Measurements from ENCODE around the gene TIA1. TPM values are rescaled to one million over a fixed set of nuclear protein-coding genes. Genes with fewer than 3 reads are reported as not detected.
"Not testable (repeated sequence)": the region's sequence is repeated elsewhere in the genome, so short reads cannot be mapped to it uniquely, and the experiment has no call there.

TIA1 gene
- total RNA-seq, 1 donor from 2014 or later: 136 TPM

GRCh38 chr2:70226781-70227180 lies 21.6 kb downstream of the TIA1 start:
- no peak overlapping the region for H3K9ac ChIP-seq (ENCODE audit: low read depth in 1 of 3, low read length in 3 of 3)
- H3K9me3 ChIP-seq (ENCODE audit: control insufficient read depth in 3 of 3, low read length in 3 of 3): no peaks in the 10 kb centered on the region
- H3K4me3 ChIP-seq (ENCODE audit: low read length in 3 of 3): no peak overlapping the region
- H3K27me3 ChIP-seq (ENCODE audit: control insufficient read depth in 3 of 3, insufficient read depth in 3 of 3, low read length in 3 of 3): no peaks in the 10 kb centered on the region
- no peak overlapping the region for H3K27ac ChIP-seq (ENCODE audit: low read depth, low read length)
- peaks cover 33 to 63% (median 60%) of the 10 kb centered on the region in 3 donors for H3K36me3 ChIP-seq (ENCODE audit: control insufficient read depth in 3 of 3, insufficient read depth in 3 of 3, low read length in 3 of 3)
- no peaks in the 10 kb centered on the region for H3K4me1 ChIP-seq (ENCODE audit: control insufficient read depth in 3 of 3, insufficient read depth in 3 of 3, low read length in 3 of 3)

- H3K27me3 ChIP-seq (ENCODE audit: control insufficient read depth in 3 of 3, insufficient read depth in 3 of 3, low read length in 3 of 3); H3K9me3 ChIP-seq (ENCODE audit: control insufficient read depth in 3 of 3, low read length in 3 of 3); H3K4me1 ChIP-seq (ENCODE audit: control insufficient read depth in 3 of 3, insufficient read depth in 3 of 3, low read length in 3 of 3); H3K4me3 ChIP-seq (ENCODE audit: low read length in 3 of 3); H3K27ac ChIP-seq (ENCODE audit: low read depth, low read length); H3K9ac ChIP-seq (ENCODE audit: low read depth in 1 of 3, low read length in 3 of 3): not testable (repeated sequence)
- H3K36me3 ChIP-seq (ENCODE audit: control insufficient read depth in 3 of 3, insufficient read depth in 3 of 3, low read length in 3 of 3): peaks cover 26 to 68% (median 67%) of the 10 kb centered on the region in 3 donors
Measured at GRCh38 chr2:70223305-70223704, 25.1 kb downstream of the TIA1 start.

GRCh38 chr2:70214953-70215549 lies 33.4 kb downstream of the TIA1 start:
- Histone ChIP-seq H3K9me3 (ENCODE audit: control insufficient read depth in 3 of 3, low read length in 3 of 3) (no peaks in the 10 kb centered on the region), H3K4me1 (ENCODE audit: control insufficient read depth in 3 of 3, insufficient read depth in 3 of 3, low read length in 3 of 3) (no peaks in the 10 kb centered on the region), H3K36me3 (ENCODE audit: control insufficient read depth in 3 of 3, insufficient read depth in 3 of 3, low read length in 3 of 3) (peaks cover 10 to 48% (median 36%) of the 10 kb centered on the region in 3 donors), H3K9ac (ENCODE audit: low read depth in 1 of 3, low read length in 3 of 3) (no peak overlapping the region), H3K27me3 (ENCODE audit: control insufficient read depth in 3 of 3, insufficient read depth in 3 of 3, low read length in 3 of 3) (no peaks in the 10 kb centered on the region), H3K27ac (ENCODE audit: low read depth, low read length) (no peak overlapping the region), H3K4me3 (ENCODE audit: low read length in 3 of 3) (no peak overlapping the region)

GRCh38 chr2:70214365-70214764 lies 34.1 kb downstream of the TIA1 start:
- Histone ChIP-seq H3K9ac (ENCODE audit: low read depth in 1 of 3, low read length in 3 of 3) (no peak overlapping the region), H3K36me3 (ENCODE audit: control insufficient read depth in 3 of 3, insufficient read depth in 3 of 3, low read length in 3 of 3) (peaks cover 10 to 41% (median 30%) of the 10 kb centered on the region in 3 donors), H3K4me1 (ENCODE audit: control insufficient read depth in 3 of 3, insufficient read depth in 3 of 3, low read length in 3 of 3) (no peaks in the 10 kb centered on the region), H3K4me3 (ENCODE audit: low read length in 3 of 3) (no peak overlapping the region), H3K27me3 (ENCODE audit: control insufficient read depth in 3 of 3, insufficient read depth in 3 of 3, low read length in 3 of 3) (no peaks in the 10 kb centered on the region), H3K9me3 (ENCODE audit: control insufficient read depth in 3 of 3, low read length in 3 of 3) (no peaks in the 10 kb centered on the region), H3K27ac (ENCODE audit: low read depth, low read length) (no peak overlapping the region)

GRCh38 chr2:70212298-70212932 lies 36.0 kb downstream of the TIA1 start:
- Histone ChIP-seq H3K36me3 (ENCODE audit: control insufficient read depth in 3 of 3, insufficient read depth in 3 of 3, low read length in 3 of 3) (peaks cover 10 to 30% (median 11%) of the 10 kb centered on the region in 3 donors), H3K9me3 (ENCODE audit: control insufficient read depth in 3 of 3, low read length in 3 of 3) (no peaks in the 10 kb centered on the region), H3K27me3 (ENCODE audit: control insufficient read depth in 3 of 3, insufficient read depth in 3 of 3, low read length in 3 of 3) (no peaks in the 10 kb centered on the region), H3K27ac (ENCODE audit: low read depth, low read length) (no peak overlapping the region), H3K4me3 (ENCODE audit: low read length in 3 of 3) (no peak overlapping the region), H3K9ac (ENCODE audit: low read depth in 1 of 3, low read length in 3 of 3) (no peak overlapping the region), H3K4me1 (ENCODE audit: control insufficient read depth in 3 of 3, insufficient read depth in 3 of 3, low read length in 3 of 3) (no peaks in the 10 kb centered on the region)

- no peaks in the 10 kb centered on the region for H3K9me3 ChIP-seq (ENCODE audit: control insufficient read depth in 3 of 3, low read length in 3 of 3)
- no peaks in the 10 kb centered on the region for H3K27me3 ChIP-seq (ENCODE audit: control insufficient read depth in 3 of 3, insufficient read depth in 3 of 3, low read length in 3 of 3)
- no peaks in the 10 kb centered on the region for H3K4me1 ChIP-seq (ENCODE audit: control insufficient read depth in 3 of 3, insufficient read depth in 3 of 3, low read length in 3 of 3)
- H3K4me3 ChIP-seq (ENCODE audit: low read length in 3 of 3): no peak overlapping the region
- H3K9ac ChIP-seq (ENCODE audit: low read depth in 1 of 3, low read length in 3 of 3): no peak overlapping the region
- H3K27ac ChIP-seq (ENCODE audit: low read depth, low read length): no peak overlapping the region
- H3K36me3 ChIP-seq (ENCODE audit: control insufficient read depth in 3 of 3, insufficient read depth in 3 of 3, low read length in 3 of 3): peaks cover 7 to 26% (median 11%) of the 10 kb centered on the region in 3 donors
Measured at GRCh38 chr2:70211595-70211994, 36.8 kb downstream of the TIA1 start.

- no peaks in the 10 kb centered on the region for H3K27me3 ChIP-seq (ENCODE audit: control insufficient read depth in 3 of 3, insufficient read depth in 3 of 3, low read length in 3 of 3)
- no peaks in the 10 kb centered on the region for H3K36me3 ChIP-seq (ENCODE audit: control insufficient read depth in 3 of 3, insufficient read depth in 3 of 3, low read length in 3 of 3)
- no peaks in the 10 kb centered on the region for H3K9me3 ChIP-seq (ENCODE audit: control insufficient read depth in 3 of 3, low read length in 3 of 3)
- H3K4me1 ChIP-seq (ENCODE audit: control insufficient read depth in 3 of 3, insufficient read depth in 3 of 3, low read length in 3 of 3): no peaks in the 10 kb centered on the region
- H3K4me3 ChIP-seq (ENCODE audit: low read length in 3 of 3): no peak overlapping the region
- no peak overlapping the region for H3K27ac ChIP-seq (ENCODE audit: low read depth, low read length)
- no peak overlapping the region for H3K9ac ChIP-seq (ENCODE audit: low read depth in 1 of 3, low read length in 3 of 3)
Measured at GRCh38 chr2:70204452-70204851, 44.0 kb downstream of the TIA1 start.

- no peak overlapping the region for H3K9ac ChIP-seq (ENCODE audit: low read depth in 1 of 3, low read length in 3 of 3)
- H3K27ac ChIP-seq (ENCODE audit: low read depth, low read length): no peak overlapping the region
- no peaks in the 10 kb centered on the region for H3K4me1 ChIP-seq (ENCODE audit: control insufficient read depth in 3 of 3, insufficient read depth in 3 of 3, low read length in 3 of 3)
- H3K4me3 ChIP-seq (ENCODE audit: low read length in 3 of 3): no peak overlapping the region
- no peaks in the 10 kb centered on the region for H3K36me3 ChIP-seq (ENCODE audit: control insufficient read depth in 3 of 3, insufficient read depth in 3 of 3, low read length in 3 of 3)
- no peaks in the 10 kb centered on the region for H3K27me3 ChIP-seq (ENCODE audit: control insufficient read depth in 3 of 3, insufficient read depth in 3 of 3, low read length in 3 of 3)
- H3K9me3 ChIP-seq (ENCODE audit: control insufficient read depth in 3 of 3, low read length in 3 of 3): no peaks in the 10 kb centered on the region
Measured at GRCh38 chr2:70203086-70203485, 45.3 kb downstream of the TIA1 start.

- H3K4me3 ChIP-seq (ENCODE audit: low read length in 3 of 3): no peak overlapping the region
- no peak overlapping the region for H3K9ac ChIP-seq (ENCODE audit: low read depth in 1 of 3, low read length in 3 of 3)
- no peaks in the 10 kb centered on the region for H3K36me3 ChIP-seq (ENCODE audit: control insufficient read depth in 3 of 3, insufficient read depth in 3 of 3, low read length in 3 of 3)
- no peak overlapping the region for H3K27ac ChIP-seq (ENCODE audit: low read depth, low read length)
- no peaks in the 10 kb centered on the region for H3K9me3 ChIP-seq (ENCODE audit: control insufficient read depth in 3 of 3, low read length in 3 of 3)
- H3K27me3 ChIP-seq (ENCODE audit: control insufficient read depth in 3 of 3, insufficient read depth in 3 of 3, low read length in 3 of 3): no peaks in the 10 kb centered on the region
- H3K4me1 ChIP-seq (ENCODE audit: control insufficient read depth in 3 of 3, insufficient read depth in 3 of 3, low read length in 3 of 3): no peaks in the 10 kb centered on the region
Measured at GRCh38 chr2:70202236-70202806, 46.1 kb downstream of the TIA1 start.

GRCh38 chr2:70201831-70202230 lies 46.6 kb downstream of the TIA1 start:
- Histone ChIP-seq H3K36me3 (ENCODE audit: control insufficient read depth in 3 of 3, insufficient read depth in 3 of 3, low read length in 3 of 3) (no peaks in the 10 kb centered on the region), H3K4me1 (ENCODE audit: control insufficient read depth in 3 of 3, insufficient read depth in 3 of 3, low read length in 3 of 3) (no peaks in the 10 kb centered on the region), H3K27me3 (ENCODE audit: control insufficient read depth in 3 of 3, insufficient read depth in 3 of 3, low read length in 3 of 3) (no peaks in the 10 kb centered on the region), H3K9ac (ENCODE audit: low read depth in 1 of 3, low read length in 3 of 3) (no peak overlapping the region), H3K9me3 (ENCODE audit: control insufficient read depth in 3 of 3, low read length in 3 of 3) (no peaks in the 10 kb centered on the region), H3K4me3 (ENCODE audit: low read length in 3 of 3) (no peak overlapping the region), H3K27ac (ENCODE audit: low read depth, low read length) (no peak overlapping the region)
